CD4-positive, alpha-beta T cell treated with Interleukin-21 for 1 hour (primary cell): ENCODE results near the gene TMPRSS11B.
"Not testable (repeated sequence)": the region's sequence is repeated elsewhere in the genome, so short reads cannot be mapped to it uniquely, and the experiment has no call there.

ENCODE experiments used
- DNase-seq: peaks from one replicate; pipeline ENCODE4 v3.0.0-alpha.2; 2020

Gene TMPRSS11B

DNA sequence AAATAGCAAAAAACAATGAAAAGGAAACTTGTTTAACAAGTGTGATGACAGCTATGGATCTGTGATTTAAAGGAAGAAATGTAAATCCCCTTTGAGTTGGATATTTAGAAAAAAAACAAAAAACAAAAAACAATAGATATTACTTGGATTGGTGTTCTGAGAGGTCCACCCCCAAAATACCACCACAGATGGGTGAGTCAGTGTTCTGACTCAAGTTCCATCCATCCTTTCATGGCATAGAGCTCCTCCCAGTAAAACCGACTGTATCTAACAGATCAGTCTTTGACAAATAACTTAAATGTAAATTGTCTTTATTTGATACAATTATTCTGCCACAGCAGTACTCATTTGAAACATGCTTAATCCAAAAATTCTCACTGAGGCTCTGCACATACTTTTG, 27.4 kb downstream of the TMPRSS11B start:
- no peak for DNase-seq

DNA sequence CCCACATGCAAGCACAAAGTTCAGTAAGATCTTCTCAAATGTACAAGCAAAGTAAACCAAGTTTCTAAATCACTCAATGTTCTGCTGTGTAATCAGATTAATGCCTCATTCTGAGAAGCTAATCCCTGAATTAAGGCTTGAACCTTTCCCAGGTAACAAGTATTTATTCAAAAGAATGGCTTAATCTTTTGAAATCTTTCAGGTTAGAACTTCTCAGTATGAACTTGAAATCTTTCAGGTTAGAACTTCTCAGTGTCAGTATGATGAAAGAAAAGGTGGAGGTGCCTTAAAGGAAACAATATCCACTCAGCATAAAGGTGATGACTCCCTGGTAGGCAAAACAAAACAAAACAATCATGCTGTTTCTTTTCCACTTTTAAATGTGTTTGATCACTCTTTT, 29.0 kb downstream of the TMPRSS11B start:
- no peak for DNase-seq

DNA sequence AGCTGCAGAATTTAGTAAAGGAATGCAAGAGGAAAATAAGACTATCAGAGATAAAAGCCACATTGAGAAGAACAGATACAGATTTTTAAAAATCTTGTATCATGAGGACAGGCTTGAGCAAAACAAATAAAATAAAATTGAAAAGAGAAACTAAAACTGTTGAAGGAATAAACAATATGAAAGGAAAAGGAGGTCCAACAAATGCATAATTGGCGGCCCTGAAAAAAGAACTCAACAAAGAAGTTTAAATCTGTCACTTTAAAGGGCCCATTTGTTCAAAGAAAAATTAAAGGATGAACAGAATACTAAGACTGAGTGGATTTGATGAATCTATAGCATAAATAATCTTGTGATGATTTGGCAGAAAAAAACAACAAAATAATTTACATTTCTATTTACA, 36.5 kb downstream of the TMPRSS11B start:
- no peak for DNase-seq

DNA sequence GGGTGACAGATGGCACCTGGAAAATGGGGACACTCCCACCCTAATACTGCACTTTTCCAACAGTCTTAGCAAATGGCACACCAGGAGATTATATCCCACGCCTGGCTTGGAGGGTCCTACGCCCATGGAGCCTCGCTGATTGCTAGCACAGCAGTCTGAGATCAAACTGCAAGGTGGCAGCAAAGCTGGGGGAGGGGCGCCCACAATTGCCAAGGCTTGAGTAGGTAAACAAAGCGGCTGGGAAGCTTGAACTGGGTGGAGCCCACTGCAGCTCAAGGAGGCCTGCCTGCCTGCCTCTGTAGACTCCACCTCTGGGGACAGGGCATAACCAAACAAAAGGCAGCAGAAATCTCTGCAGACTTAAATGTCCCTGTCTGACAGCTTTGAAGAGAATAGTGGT, 51.2 kb downstream of the TMPRSS11B start:
- DNase-seq: not testable (repeated sequence)

DNA sequence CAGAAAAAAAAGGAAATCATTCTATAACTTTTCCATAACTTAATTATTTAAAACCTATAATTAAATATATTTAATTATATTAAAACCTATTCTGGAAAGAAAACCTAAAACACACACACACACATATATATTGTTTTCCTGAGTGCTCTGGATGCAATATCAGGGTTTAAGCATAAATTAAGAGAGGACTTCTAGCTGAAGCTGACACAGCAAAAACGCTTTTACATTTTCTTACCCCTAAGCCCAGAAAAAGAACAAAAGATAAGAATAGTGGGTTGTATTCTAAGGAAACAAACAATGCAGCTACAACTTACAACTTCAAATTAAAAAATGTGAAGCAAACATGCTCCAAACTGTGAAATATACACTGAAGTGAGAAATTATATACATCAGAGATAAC, 52.3 kb downstream of the TMPRSS11B start:
- no peak for DNase-seq

DNA sequence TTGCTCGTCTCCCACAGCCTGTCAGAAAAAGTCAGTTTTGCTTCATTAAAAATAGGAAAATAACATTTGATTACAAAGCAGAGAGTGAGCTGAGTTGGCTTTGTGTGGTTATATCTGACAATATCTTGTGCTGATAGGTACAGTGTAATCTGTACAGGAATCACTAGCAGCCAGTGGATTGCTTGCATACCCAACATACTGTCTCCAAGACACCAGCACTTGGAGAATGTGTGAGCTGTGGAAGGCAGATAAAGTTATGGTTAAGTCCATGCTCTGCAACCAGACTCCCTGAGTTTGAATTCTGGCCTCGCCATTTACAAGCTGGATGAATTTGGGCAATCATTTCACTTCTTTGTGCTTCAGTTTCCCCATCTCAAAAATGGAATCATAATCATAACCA, 58.3 kb downstream of the TMPRSS11B start:
- no peak for DNase-seq

DNA sequence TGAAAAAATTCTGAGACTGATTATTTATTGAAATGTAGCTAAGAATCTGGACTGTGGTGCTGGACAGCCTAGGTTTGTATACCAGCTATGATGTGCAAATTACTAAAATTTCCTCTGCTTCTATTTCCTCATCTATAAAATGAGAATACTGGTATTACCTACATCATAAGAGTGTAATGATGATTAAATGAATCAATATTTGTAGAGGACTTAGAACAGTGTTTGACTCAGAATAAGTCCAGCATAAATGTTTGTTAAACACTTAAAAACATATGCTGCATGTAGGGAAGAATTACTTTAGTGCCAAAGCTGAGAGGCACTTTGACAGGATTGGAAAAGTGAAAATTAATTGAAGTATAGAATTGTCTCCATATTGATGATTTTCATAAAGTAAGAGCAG, 60.6 kb downstream of the TMPRSS11B start:
- DNase-seq: no peak

DNA sequence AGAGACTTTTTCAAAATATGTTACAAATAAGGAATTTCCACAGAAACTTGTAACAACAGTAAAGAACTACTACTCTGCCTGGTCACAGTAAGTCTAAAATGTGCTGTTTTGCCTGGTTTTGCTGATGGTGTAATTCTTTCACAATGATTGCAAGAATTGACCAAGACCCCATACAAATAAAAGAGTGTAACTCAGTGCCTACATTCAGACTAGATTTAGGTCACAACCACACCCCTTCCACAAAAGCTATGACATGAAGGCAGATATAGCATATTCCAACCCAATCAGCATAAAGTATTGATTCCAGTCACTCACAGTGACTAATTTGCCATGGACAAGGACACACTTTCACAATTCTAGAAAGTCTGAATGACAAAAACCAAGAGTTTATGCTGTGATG, 62.1 kb downstream of the TMPRSS11B start:
- DNase-seq: no peak

DNA sequence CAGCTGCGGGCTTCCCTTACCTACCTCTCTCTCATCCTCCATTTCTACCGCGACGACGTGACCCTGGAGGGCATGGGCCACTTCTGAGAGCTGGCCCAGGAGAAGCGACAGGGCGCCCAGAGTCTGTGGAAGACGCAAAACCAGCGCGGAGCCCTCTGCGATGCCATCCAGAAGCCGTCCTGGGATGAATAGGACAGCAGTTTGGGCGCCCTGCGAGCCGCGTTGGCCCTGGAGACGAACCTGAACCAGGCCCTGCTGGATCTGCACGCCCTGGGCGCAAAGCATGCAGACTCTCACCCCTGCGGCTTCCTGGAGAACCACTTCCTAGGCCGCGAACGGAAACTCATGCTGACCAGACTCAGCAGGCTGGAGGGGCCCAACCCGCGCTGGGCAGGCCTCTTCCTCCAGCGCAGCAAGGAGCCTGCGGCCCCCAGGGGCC, 63.1 kb downstream of the TMPRSS11B start:
- DNase-seq: no peak

DNA sequence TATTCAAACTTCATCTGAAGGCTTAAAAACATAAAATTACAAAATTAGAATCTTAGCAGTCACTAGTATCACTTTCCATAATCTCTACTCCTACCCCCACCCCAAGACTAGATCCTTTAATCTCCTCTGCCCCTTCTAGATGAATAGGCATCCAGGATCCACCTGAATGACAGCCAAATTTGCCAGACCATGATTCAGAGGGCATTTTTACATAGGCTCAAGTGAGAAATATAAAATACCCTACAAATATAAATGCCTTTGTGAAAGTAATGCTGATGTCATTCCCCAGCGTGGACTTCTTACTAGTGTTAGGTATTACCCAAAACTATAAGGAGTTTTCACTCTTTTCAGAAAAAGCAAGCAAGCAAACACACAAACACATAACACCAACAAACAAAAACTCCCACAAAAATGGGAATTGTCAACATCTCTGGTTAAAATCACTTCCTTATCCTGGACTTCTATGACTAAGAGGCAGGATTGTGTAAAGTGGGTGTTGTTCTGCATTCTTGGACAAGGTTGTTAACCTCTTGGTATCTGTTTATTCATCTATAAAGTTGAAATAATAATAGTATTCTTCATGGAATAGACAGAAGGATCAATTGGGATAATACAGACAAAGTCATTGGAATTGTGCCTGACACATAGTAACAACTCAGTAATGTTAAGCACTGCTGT, 64.5 kb downstream of the TMPRSS11B start:
- no peak for DNase-seq

DNA sequence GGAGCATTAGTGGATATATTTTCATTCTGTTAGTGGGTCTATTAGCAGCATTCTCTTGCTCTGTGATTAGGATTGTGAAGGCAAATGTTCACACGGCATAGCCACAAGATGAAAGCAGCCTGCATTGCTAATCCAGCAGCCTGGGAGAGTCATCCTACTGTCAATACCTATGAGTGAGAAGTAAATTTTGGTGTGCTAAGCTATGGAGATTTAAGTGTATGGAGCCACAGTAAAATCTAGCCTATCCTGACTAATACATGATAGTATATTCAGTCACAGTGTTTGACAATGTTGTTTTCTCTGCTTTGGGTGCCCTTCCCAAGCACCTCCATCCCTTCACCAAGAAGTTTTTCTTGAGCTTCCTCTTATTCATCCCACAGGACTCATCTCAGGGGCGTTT, 68.6 kb downstream of the TMPRSS11B start:
- DNase-seq: no peak
